DOHH2 (cell line): ENCODE data around the gene ZSWIM8.

Source experiments
- H3F3A ChIP-seq: fragments of 200-600 bp; sonication (generic), shearing (Covaris generic); 2 replicates; pipeline ENCODE4 v1.6.0; 2016; ENCODE audit warnings: antibody characterized with exemption, mild to moderate bottlenecking; ENCODE audit not compliant: control insufficient read depth, insufficient read depth
- H3K27ac ChIP-seq: fragments of 200-600 bp; sonication (generic); 2 replicates; pipeline ENCODE4 v1.5.1; 2014; ENCODE audit warnings: low read depth, mild to moderate bottlenecking, low read length, moderate library complexity
- H3K27me3 ChIP-seq: fragments of 200-600 bp; sonication (generic); 2 replicates; pipeline ENCODE4 v1.6.1; 2014; ENCODE audit warnings: mild to moderate bottlenecking, low read length, mixed read lengths; ENCODE audit not compliant: control insufficient read depth
- H3K36me3 ChIP-seq: fragments of 200-600 bp; sonication (generic); 2 replicates; pipeline ENCODE4 v1.6.1; 2014; ENCODE audit warnings: mild to moderate bottlenecking, low read length, moderate library complexity, mixed read lengths; ENCODE audit not compliant: control insufficient read depth
- H3K4me1 ChIP-seq: fragments of 200-600 bp; sonication (generic); 2 replicates; pipeline ENCODE4 v1.6.1; 2014; ENCODE audit warnings: mild to moderate bottlenecking, low read length, mixed read lengths; ENCODE audit not compliant: control insufficient read depth
- H3K4me2 ChIP-seq: fragments of 200-600 bp; sonication (generic); 2 replicates; pipeline ENCODE4 v1.6.0; 2014; ENCODE audit warnings: mild to moderate bottlenecking, low read length, moderate library complexity
- H3K4me3 ChIP-seq: fragments of 200-600 bp; sonication (generic); 2 replicates; pipeline ENCODE4 v1.5.1; 2014; ENCODE audit warnings: mild to moderate bottlenecking, low read length, mixed read lengths
- H3K79me2 ChIP-seq: fragments of 200-600 bp; sonication (generic); 2 replicates; pipeline ENCODE4 v1.6.1; 2014; ENCODE audit warnings: mild to moderate bottlenecking, low read length, mixed read lengths; ENCODE audit not compliant: control insufficient read depth
- H3K9me2 ChIP-seq: fragments of 200-600 bp; sonication (generic); replicated peaks from 2 replicates; pipeline ENCODE4 v1.6.1; 2014; ENCODE audit warnings: mild to moderate bottlenecking, low read length, mixed read lengths; ENCODE audit not compliant: control insufficient read depth
- H3K9me3 ChIP-seq: fragments of 200-600 bp; sonication (generic); 2 replicates; pipeline ENCODE4 v1.6.1; 2014; ENCODE audit warnings: antibody characterized with exemption, low read length, mixed read lengths; ENCODE audit not compliant: control insufficient read depth, insufficient read depth
- H4K20me1 ChIP-seq: fragments of 200-600 bp; sonication (generic); 2 replicates; pipeline ENCODE4 v1.6.0; 2014; ENCODE audit warnings: low read depth, mild to moderate bottlenecking, antibody characterized with exemption, low read length, moderate library complexity; ENCODE audit not compliant: control insufficient read depth, insufficient read depth
- EZH2phosphoT487 ChIP-seq: fragments of 200-600 bp; sonication (generic); IDR thresholded peaks from 2 replicates; pipeline ENCODE4 v1.6.1; 2017; ENCODE audit warnings: borderline replicate concordance, mild to moderate bottlenecking, antibody characterized with exemption, low read length, moderate library complexity, mixed read lengths
- TF ChIP-seq, protein P1 (sequence below): fragments of 200-600 bp; sonication (generic); IDR thresholded peaks from one replicate; pipeline ENCODE4 v1.5.1; 2014; ENCODE audit warnings: antibody characterized with exemption, mild to moderate bottlenecking, low read depth, low read length; ENCODE audit not compliant: poor library complexity, severe bottlenecking

ZSWIM8 gene

DNA sequence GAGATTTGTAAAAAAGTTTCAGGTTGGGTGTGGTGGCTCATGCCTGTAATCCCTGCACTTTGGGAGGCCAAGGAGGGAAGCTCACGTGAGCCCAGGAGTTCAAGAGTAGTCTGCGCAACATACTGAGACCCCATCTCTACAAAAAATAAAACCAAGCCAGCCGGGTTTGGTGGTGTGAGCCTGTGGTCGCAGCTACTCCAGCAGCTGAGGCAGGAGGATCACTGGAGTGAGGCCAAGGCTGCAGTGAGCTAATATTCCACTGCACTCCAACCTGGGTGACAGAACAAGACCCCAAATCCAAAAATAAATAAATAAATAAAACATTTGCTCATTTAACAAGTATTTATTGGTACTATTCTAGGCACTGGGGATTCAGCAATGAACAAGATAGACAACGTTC, 5.1 kb upstream of the ZSWIM8 start:
- H3F3A ChIP-seq = peaks cover 34% of the 10 kb centered on the region
- peaks cover 5% of the 10 kb centered on the region; the same call in 1 of the 2 replicates for H4K20me1 ChIP-seq
- H3K79me2 ChIP-seq = peaks cover 95% of the 10 kb centered on the region
- peak overlapping the region; percentile 96 for H3K4me2 ChIP-seq
- no peaks in the 10 kb centered on the region for H3K27me3 ChIP-seq
- no peaks in the 10 kb centered on the region for H3K9me2 ChIP-seq
- no peaks in the 10 kb centered on the region for H3K9me3 ChIP-seq
- peaks cover 53% of the 10 kb centered on the region for H3K4me1 ChIP-seq
- TF ChIP-seq EZH2phosphoT487 = no peak
- TF ChIP-seq, protein P1, sequence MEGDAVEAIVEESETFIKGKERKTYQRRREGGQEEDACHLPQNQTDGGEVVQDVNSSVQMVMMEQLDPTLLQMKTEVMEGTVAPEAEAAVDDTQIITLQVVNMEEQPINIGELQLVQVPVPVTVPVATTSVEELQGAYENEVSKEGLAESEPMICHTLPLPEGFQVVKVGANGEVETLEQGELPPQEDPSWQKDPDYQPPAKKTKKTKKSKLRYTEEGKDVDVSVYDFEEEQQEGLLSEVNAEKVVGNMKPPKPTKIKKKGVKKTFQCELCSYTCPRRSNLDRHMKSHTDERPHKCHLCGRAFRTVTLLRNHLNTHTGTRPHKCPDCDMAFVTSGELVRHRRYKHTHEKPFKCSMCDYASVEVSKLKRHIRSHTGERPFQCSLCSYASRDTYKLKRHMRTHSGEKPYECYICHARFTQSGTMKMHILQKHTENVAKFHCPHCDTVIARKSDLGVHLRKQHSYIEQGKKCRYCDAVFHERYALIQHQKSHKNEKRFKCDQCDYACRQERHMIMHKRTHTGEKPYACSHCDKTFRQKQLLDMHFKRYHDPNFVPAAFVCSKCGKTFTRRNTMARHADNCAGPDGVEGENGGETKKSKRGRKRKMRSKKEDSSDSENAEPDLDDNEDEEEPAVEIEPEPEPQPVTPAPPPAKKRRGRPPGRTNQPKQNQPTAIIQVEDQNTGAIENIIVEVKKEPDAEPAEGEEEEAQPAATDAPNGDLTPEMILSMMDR = no peak
- peak overlapping the region; percentile 58 for H3K27ac ChIP-seq
- peaks cover 57% of the 10 kb centered on the region for H3K36me3 ChIP-seq
- H3K4me3 ChIP-seq = peak overlapping the region; percentile 85

DNA sequence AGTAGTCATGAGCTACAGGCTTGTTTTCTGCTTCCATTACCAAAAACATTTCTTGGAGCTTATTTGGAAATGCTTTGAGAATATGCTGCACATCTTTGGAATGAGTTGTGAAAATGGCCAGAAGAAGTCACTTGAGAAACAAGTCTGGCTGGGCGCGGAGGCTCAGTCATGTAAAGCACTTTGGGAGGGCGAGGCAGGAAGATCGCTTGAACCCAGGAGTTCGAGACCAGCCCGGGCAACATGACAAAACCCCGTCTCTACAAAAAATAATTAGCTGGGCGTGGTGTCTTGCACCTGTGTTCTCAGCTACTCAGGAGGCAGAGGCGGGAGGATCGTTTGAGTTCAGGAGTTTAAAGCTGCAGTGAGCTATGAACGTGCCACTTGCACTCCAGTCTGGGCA, 4.4 kb upstream of the ZSWIM8 start:
- Histone ChIP-seq H3K79me2 (peaks cover 91% of the 10 kb centered on the region), H4K20me1 (peaks cover 7% of the 10 kb centered on the region; the same call in 1 of the 2 replicates), H3K9me3 (no peaks in the 10 kb centered on the region), H3K4me2 (peak overlapping the region; percentile 96), H3K36me3 (peaks cover 50% of the 10 kb centered on the region), H3K9me2 (no peaks in the 10 kb centered on the region), H3K4me3 (peak overlapping the region; percentile 85), H3K4me1 (peaks cover 47% of the 10 kb centered on the region), H3K27me3 (no peaks in the 10 kb centered on the region), H3F3A (peaks cover 34% of the 10 kb centered on the region), H3K27ac (peak overlapping the region; percentile 58)
- TF ChIP-seq, protein P1 = no peak
- TF ChIP-seq EZH2phosphoT487 = no peak

DNA sequence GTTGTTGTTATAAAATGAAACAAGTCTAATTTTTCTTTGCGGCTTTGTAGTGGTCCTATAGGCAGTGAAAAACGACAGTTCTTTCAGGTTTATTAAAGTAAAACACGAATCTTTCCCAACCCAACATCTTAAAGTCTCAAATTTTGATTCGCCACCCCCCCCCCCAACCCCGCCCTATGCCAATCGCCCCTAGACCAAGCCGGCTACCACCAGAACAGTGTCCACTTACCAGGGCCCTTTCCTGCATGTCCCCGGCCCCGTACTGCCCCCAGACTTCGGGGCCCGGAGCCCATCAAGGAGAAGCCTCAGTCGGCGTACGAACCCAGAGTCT, 3.9 kb upstream of the ZSWIM8 start:
- TF ChIP-seq EZH2phosphoT487 = no peak
- TF ChIP-seq, protein P1 = no peak
- peaks cover 34% of the 10 kb centered on the region for H3F3A ChIP-seq
- no peaks in the 10 kb centered on the region for H3K27me3 ChIP-seq
- H3K4me2 ChIP-seq = peak overlapping the region; percentile 96
- H4K20me1 ChIP-seq = peaks cover 8% of the 10 kb centered on the region; the same call in 1 of the 2 replicates
- peaks cover 91% of the 10 kb centered on the region for H3K79me2 ChIP-seq
- no peaks in the 10 kb centered on the region for H3K9me2 ChIP-seq
- no peaks in the 10 kb centered on the region for H3K9me3 ChIP-seq
- peaks cover 51% of the 10 kb centered on the region for H3K4me1 ChIP-seq
- H3K27ac ChIP-seq = peak overlapping the region; percentile 58
- peak overlapping the region; percentile 85 for H3K4me3 ChIP-seq
- H3K36me3 ChIP-seq = peaks cover 47% of the 10 kb centered on the region
